Neural cell (in vitro differentiated cells): ENCODE results near the gene CMYA5.

ENCODE experiments used
- CTCF ChIP-seq: fragments of 450-650 bp; IDR thresholded peaks from 2 replicates; pipeline ENCODE4 v1.5.1; 2014; ENCODE audit warnings: antibody characterized with exemption, mild to moderate bottlenecking, moderate library complexity; ENCODE audit not compliant: poor library complexity, severe bottlenecking
- EP300 ChIP-seq: fragments of 450-650 bp; conservative IDR thresholded peaks from 2 replicates; pipeline ENCODE4 v1.6.1; 2014; ENCODE audit warnings: antibody characterized with exemption, mild to moderate bottlenecking, moderate library complexity; ENCODE audit not compliant: poor library complexity, severe bottlenecking
- EZH2 ChIP-seq: fragments of 200-600, 300-800 bp; shearing (Covaris generic), sonication (generic); IDR thresholded peaks from 2 replicates; pipeline ENCODE4 v1.6.1; 2014; ENCODE audit warnings: antibody characterized with exemption, low read length, borderline replicate concordance, mild to moderate bottlenecking; ENCODE audit not compliant: insufficient read depth, poor library complexity, severe bottlenecking
- POLR2AphosphoS5 ChIP-seq: IDR thresholded peaks from 2 replicates; pipeline ENCODE4 v1.6.1; 2012
- REST ChIP-seq: IDR thresholded peaks from 2 replicates; pipeline ENCODE4 v1.6.1; 2012; ENCODE audit warnings: borderline replicate concordance

GRCh38 chr5:79814699-79815098 is 125.1 kb downstream of the CMYA5 start:
- no peak for TF ChIP-seq CTCF
- no peak for TF ChIP-seq EP300
- TF ChIP-seq POLR2AphosphoS5, result no peak
- no peak for TF ChIP-seq EZH2
- no peak for TF ChIP-seq REST
